Ectodermal cell (in vitro differentiated cells): Measurements from ENCODE around the gene TMEM26. TPM values are rescaled to one million over a fixed set of nuclear protein-coding genes. Genes with fewer than 3 reads are reported as not detected.

ENCODE experiments used
- H3K27ac ChIP-seq: 2 replicates; pipeline ENCODE4 v1.7.0; 2013; ENCODE audit warnings: mild to moderate bottlenecking, low read depth, low read length; ENCODE audit not compliant: insufficient read depth, poor library complexity, severe bottlenecking
- H3K27me3 ChIP-seq: 2 replicates; pipeline ENCODE4 v1.7.0; 2013; ENCODE audit warnings: mild to moderate bottlenecking, low read length; ENCODE audit not compliant: insufficient read depth, control insufficient read depth, poor library complexity, severe bottlenecking
- H3K36me3 ChIP-seq: one replicate; pipeline ENCODE4 v1.7.0; 2013; ENCODE audit warnings: low read length; ENCODE audit not compliant: control insufficient read depth, insufficient read depth
- H3K4me1 ChIP-seq: one replicate; pipeline ENCODE4 v1.7.0; 2013; ENCODE audit warnings: low read length; ENCODE audit not compliant: control insufficient read depth, insufficient read depth
- H3K4me3 ChIP-seq: 2 replicates; pipeline ENCODE4 v1.7.0; 2013; ENCODE audit warnings: low read depth, low read length, control low read depth; ENCODE audit not compliant: insufficient read depth
- H3K9me3 ChIP-seq: 2 replicates; pipeline ENCODE4 v1.7.0; 2013; ENCODE audit warnings: mild to moderate bottlenecking, low read length, moderate library complexity; ENCODE audit not compliant: control insufficient read depth
- WGBS, 2 experiments: methylation state at CpG; one replicate each; pipeline ENCODE4 v1.1.7; 2013; ENCODE audit warnings: missing lambda C conversion rate in 2 of 2; 5-methylcytosine and 5-hydroxymethylcytosine counted together
- polyA plus RNA-seq, 4 experiments: library from polyadenylated mRNA; stranded (reverse); fragments of 50-300 nt; gene quantifications; one replicate each; pipeline ENCODE4 v1.2.3, GENCODE V29; 2013

Gene TMEM26
- not detected for polyA plus RNA-seq (2013, experiment 1 of 4)
- polyA plus RNA-seq (2013, experiment 2 of 4), result not detected
- polyA plus RNA-seq (2013, experiment 3 of 4), result not detected
- 0.08 TPM for polyA plus RNA-seq (2013, experiment 4 of 4)

- H3K4me3 ChIP-seq, result peak within 1 kb of the TSS; percentile 42
- 1% methylated on average over 58 of the region's 58 CpGs for WGBS, 2 experiments
- H3K36me3 ChIP-seq, result no peaks in the 10 kb centered on the region
- H3K4me1 ChIP-seq, result peaks cover 5% of the 10 kb centered on the region
- peaks cover 53% of the 10 kb centered on the region for H3K27me3 ChIP-seq
- no peak within 1 kb of the TSS for H3K27ac ChIP-seq
- H3K9me3 ChIP-seq, result no peaks in the 10 kb centered on the region
These were observed at the start of gene TMEM26 for GRCh38 chr10:61452655-61453641. Gene TMEM26, minus strand, starts transcription at chr10:61453381. Its CDS starts 300 bp downstream, at chr10:61453081.

- Histone ChIP-seq H3K27ac (no peak overlapping the region), H3K9me3 (no peaks in the 10 kb centered on the region), H3K27me3 (no peaks in the 10 kb centered on the region), H3K4me3 (no peak overlapping the region), H3K4me1 (no peaks in the 10 kb centered on the region), H3K36me3 (no peaks in the 10 kb centered on the region)
These were observed 47.3 kb upstream of the TMEM26 start for GRCh38 chr10:61500460-61500859.

GRCh38 chr10:61492364-61492995 lies 39.3 kb upstream of the TMEM26 start:
- 94 to 100% methylated on average over 1 of the region's 2 CpGs for WGBS, 2 experiments
- Histone ChIP-seq H3K27me3 (no peaks in the 10 kb centered on the region), H3K4me3 (no peak overlapping the region), H3K4me1 (no peaks in the 10 kb centered on the region), H3K9me3 (no peaks in the 10 kb centered on the region), H3K36me3 (no peaks in the 10 kb centered on the region), H3K27ac (no peak overlapping the region)

- WGBS, 2 experiments, result 72 to 77% methylated on average over 5 of the region's 5 CpGs
- Histone ChIP-seq H3K36me3 (no peaks in the 10 kb centered on the region), H3K4me1 (no peaks in the 10 kb centered on the region), H3K27ac (no peak overlapping the region), H3K27me3 (no peaks in the 10 kb centered on the region), H3K9me3 (no peaks in the 10 kb centered on the region), H3K4me3 (no peak overlapping the region)
These were observed 34.3 kb upstream of the TMEM26 start for GRCh38 chr10:61487506-61487905.

GRCh38 chr10:61486738-61487396 lies 33.7 kb upstream of the TMEM26 start:
- 92 to 100% methylated on average over 1 to 2 of the region's 2 CpGs for WGBS, 2 experiments
- Histone ChIP-seq H3K36me3 (no peaks in the 10 kb centered on the region), H3K27ac (no peak overlapping the region), H3K9me3 (no peaks in the 10 kb centered on the region), H3K27me3 (no peaks in the 10 kb centered on the region), H3K4me3 (no peak overlapping the region), H3K4me1 (no peaks in the 10 kb centered on the region)

GRCh38 chr10:61486251-61486650 lies 33.1 kb upstream of the TMEM26 start:
- Histone ChIP-seq H3K27me3 (no peaks in the 10 kb centered on the region), H3K36me3 (no peaks in the 10 kb centered on the region), H3K27ac (no peak overlapping the region), H3K9me3 (no peaks in the 10 kb centered on the region), H3K4me3 (no peak overlapping the region), H3K4me1 (no peaks in the 10 kb centered on the region)
- WGBS, 2 experiments, result 94 to 100% methylated on average over 1 of the region's 1 CpG

- Histone ChIP-seq H3K27me3 (no peaks in the 10 kb centered on the region), H3K4me3 (no peak overlapping the region), H3K4me1 (no peaks in the 10 kb centered on the region), H3K36me3 (no peaks in the 10 kb centered on the region), H3K27ac (no peak overlapping the region), H3K9me3 (no peaks in the 10 kb centered on the region)
- 64% methylated on average over 3 of the region's 3 CpGs for WGBS, 2 experiments
These were observed 28.4 kb upstream of the TMEM26 start for GRCh38 chr10:61481597-61481996.

- H3K27me3 ChIP-seq, result no peaks in the 10 kb centered on the region
- no peak overlapping the region for H3K4me3 ChIP-seq
- H3K36me3 ChIP-seq, result no peaks in the 10 kb centered on the region
- WGBS, 2 experiments, result 48 to 93% methylated on average over 1 to 2 of the region's 2 CpGs
- no peaks in the 10 kb centered on the region for H3K4me1 ChIP-seq
- H3K27ac ChIP-seq, result no peak overlapping the region
- H3K9me3 ChIP-seq, result no peaks in the 10 kb centered on the region
These were observed 27.0 kb upstream of the TMEM26 start for GRCh38 chr10:61480208-61480607.

- Histone ChIP-seq H3K4me3 (no peak overlapping the region), H3K27me3 (no peaks in the 10 kb centered on the region), H3K27ac (no peak overlapping the region), H3K4me1 (no peaks in the 10 kb centered on the region), H3K36me3 (no peaks in the 10 kb centered on the region), H3K9me3 (no peaks in the 10 kb centered on the region)
- WGBS, 2 experiments, result 75 to 84% methylated on average over 3 to 4 of the region's 4 CpGs
These were observed 25.6 kb upstream of the TMEM26 start for GRCh38 chr10:61478621-61479312.
